Nephron (organoid): ENCODE data around the gene BHLHA15.

ENCODE experiments used
- H3K27ac Mint-ChIP-seq, 3 experiments: 2 replicates each; pipeline ENCODE4 v1.8.0; 2020; ENCODE audit warnings: mixed read lengths in 3 of 3, mild to moderate bottlenecking in 2 of 3, moderate library complexity in 1 of 3
- H3K27me3 Mint-ChIP-seq: 2 replicates; pipeline ENCODE4 v1.8.0; 2021; ENCODE audit warnings: low read depth, mild to moderate bottlenecking, moderate library complexity, mixed read lengths
- H3K36me3 Mint-ChIP-seq: 2 replicates; pipeline ENCODE4 v1.8.0; 2020; ENCODE audit warnings: low read depth, mixed read lengths
- H3K4me1 Mint-ChIP-seq: 2 replicates; pipeline ENCODE4 v1.8.0; 2020; ENCODE audit warnings: mixed read lengths
- H3K4me3 Mint-ChIP-seq, 3 experiments: 2 replicates each; pipeline ENCODE4 v1.8.0; 2020; ENCODE audit warnings: mild to moderate bottlenecking in 3 of 3, mixed read lengths in 3 of 3, moderate library complexity in 2 of 3
- H3K9me3 Mint-ChIP-seq: 2 replicates; pipeline ENCODE4 v1.8.0; 2020; ENCODE audit warnings: mixed read lengths
- TF ChIP-seq, protein P1 (sequence below), 3 experiments: fragments of 200-600 bp; sonication (generic); IDR thresholded peaks; one replicate each; pipeline ENCODE4 v1.5.0; 2021; ENCODE audit warnings: antibody characterized with exemption in 3 of 3; ENCODE audit not compliant: unreplicated experiment in 3 of 3

The BHLHA15 gene

DNA sequence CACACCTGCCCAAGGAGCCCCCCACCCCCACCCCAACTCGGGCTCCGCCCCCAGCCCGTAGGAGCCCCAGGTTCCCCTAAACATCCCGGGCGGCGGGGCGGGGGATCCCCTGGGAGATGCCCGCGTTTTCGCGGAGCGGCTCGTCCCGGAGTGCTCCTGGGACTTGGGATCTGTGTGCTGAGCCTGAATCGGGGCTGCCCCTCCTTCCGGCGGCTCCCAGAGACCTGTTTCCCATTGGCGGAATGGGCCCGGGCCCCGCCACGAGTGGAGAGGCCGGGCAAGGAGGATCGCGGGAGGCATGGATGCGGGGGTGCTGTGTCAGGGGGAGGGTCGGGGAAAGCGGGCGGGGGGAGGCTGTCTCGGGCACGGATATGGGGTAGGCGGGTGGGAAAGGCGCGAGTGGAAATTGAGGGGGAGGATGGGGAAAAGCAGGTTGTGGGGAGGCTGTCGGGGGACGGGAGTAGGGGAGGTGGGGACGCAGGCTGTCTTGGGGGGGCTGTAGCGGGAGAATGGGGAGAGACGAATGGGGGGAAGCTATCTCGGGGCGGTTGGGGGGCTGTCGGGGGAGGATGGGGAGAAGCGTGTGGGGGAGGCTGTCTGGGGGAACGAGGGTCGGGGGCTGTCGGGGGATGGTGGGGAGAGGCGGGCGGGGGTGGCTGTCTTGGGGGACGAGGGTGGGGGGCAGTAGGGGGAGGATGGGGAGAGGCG is 572 bp upstream of the BHLHA15 start:
- Mint-ChIP-seq H3K4me1 (no peaks in the 10 kb centered on the region), H3K27me3 (peaks cover 4% of the 10 kb centered on the region), H3K9me3 (no peaks in the 10 kb centered on the region), H3K4me3 (peak overlapping the region in 2 of 3 experiments; percentile 69 to 72), H3K36me3 (peaks cover 19% of the 10 kb centered on the region), H3K27ac (no peak overlapping the region)
- TF ChIP-seq, protein P1, sequence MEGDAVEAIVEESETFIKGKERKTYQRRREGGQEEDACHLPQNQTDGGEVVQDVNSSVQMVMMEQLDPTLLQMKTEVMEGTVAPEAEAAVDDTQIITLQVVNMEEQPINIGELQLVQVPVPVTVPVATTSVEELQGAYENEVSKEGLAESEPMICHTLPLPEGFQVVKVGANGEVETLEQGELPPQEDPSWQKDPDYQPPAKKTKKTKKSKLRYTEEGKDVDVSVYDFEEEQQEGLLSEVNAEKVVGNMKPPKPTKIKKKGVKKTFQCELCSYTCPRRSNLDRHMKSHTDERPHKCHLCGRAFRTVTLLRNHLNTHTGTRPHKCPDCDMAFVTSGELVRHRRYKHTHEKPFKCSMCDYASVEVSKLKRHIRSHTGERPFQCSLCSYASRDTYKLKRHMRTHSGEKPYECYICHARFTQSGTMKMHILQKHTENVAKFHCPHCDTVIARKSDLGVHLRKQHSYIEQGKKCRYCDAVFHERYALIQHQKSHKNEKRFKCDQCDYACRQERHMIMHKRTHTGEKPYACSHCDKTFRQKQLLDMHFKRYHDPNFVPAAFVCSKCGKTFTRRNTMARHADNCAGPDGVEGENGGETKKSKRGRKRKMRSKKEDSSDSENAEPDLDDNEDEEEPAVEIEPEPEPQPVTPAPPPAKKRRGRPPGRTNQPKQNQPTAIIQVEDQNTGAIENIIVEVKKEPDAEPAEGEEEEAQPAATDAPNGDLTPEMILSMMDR (IDR thresholded peaks at IDR 0.05; ENCODE audit: unreplicated experiment in 3 of 3) = no peak

DNA sequence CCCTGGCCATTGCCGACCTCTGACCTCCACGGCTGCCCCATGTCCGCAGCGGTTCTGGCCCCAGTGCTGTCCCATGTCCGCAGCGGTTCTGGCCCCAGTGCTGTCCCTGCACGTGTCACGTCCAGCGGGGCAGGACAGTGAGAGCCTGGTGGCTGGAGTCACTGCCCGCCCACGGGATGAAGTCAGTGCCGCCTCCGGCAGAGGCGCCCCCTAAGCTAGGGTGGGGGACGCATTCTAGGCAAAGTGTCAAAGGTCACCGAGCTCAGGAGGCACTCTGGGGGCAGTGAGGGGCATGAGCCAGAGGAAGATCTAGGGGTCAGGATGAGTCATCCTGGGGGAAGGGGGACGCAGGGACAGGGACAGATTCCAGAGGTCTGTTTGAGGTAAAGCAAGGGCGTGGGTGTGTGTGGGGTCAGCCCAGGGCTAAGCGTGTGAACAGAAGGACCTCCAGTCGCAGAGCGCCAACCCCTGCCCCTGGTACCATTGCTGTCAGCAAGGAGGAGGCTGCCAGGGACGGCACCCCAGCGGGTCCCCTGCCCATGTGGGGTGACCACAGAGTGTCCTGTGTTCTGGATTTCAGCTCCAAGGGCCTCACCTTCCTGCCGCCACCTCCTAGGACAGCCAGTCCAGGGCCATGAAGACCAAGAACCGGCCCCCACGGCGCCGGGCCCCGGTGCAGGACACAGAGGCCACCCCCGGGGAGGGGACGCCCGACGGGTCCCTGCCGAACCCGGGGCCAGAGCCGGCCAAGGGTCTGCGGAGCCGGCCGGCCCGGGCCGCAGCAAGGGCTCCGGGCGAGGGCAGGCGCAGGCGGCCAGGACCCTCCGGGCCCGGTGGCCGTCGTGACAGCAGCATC is 665 bp downstream of the BHLHA15 start:
- TF ChIP-seq, protein P1 (IDR thresholded peaks at IDR 0.05; ENCODE audit: unreplicated experiment in 3 of 3) = no peak
- Mint-ChIP-seq H3K9me3 (no peaks in the 10 kb centered on the region), H3K4me1 (no peaks in the 10 kb centered on the region), H3K36me3 (peaks cover 10% of the 10 kb centered on the region), H3K27me3 (peaks cover 4% of the 10 kb centered on the region), H3K27ac (no peak overlapping the region), H3K4me3 (peak overlapping the region; percentile 54 to 67 (median 63))

DNA sequence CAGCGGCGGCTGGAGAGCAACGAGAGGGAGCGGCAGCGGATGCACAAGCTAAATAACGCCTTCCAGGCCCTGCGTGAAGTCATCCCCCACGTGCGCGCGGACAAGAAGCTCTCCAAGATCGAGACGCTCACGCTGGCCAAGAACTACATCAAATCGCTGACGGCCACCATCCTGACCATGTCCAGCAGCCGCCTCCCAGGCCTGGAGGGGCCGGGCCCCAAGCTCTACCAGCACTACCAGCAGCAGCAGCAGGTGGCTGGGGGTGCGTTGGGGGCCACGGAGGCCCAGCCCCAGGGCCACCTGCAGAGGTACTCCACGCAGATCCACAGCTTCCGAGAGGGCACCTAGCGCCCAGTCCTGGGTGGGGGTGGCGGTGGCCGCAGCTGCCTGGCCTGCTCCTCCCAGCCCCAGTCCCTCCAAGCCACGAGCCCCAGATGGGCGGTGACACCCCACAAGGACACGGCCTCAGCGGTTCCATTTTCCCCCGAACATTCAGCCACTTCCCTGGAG is 1.3 kb downstream of the BHLHA15 start:
- peak overlapping the region in 2 of 3 experiments; percentile 45 to 55 for H3K4me3 Mint-ChIP-seq
- peaks cover 3% of the 10 kb centered on the region for H3K36me3 Mint-ChIP-seq
- H3K9me3 Mint-ChIP-seq = no peaks in the 10 kb centered on the region
- peaks cover 4% of the 10 kb centered on the region for H3K27me3 Mint-ChIP-seq
- TF ChIP-seq, protein P1 (IDR thresholded peaks at IDR 0.05; ENCODE audit: unreplicated experiment in 3 of 3) = no peak
- H3K4me1 Mint-ChIP-seq = no peaks in the 10 kb centered on the region
- no peak overlapping the region for H3K27ac Mint-ChIP-seq

DNA sequence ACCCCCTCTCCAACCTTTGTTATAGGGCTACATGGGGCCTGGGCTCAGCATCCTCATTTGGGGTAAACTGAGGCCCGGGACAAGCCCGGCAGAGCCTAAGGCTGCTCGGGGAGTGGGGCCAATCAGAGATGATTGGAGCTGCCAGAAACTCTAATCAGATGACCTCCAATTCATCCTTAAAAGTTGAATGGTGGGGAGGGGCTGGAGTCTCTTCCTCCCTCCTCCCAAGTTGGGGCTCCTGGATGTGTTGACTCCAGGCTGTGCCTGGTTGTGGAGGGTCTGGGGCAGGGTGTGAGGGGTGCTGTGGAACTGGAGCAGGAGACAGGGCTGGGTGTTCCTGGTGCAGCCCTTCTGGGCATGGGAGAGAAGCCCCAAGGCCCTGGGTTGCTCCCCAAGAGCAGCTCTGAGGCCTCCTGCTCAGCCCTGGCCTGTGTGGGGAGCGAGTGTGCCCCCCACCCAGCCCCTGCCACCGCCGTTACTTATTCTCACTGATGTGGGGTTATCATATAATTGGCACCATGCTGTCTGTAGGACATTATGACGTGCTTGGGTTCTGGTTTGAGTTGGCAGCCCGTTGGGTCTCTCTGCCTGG is 2.2 kb downstream of the BHLHA15 start:
- H3K9me3 Mint-ChIP-seq = no peaks in the 10 kb centered on the region
- no peak overlapping the region for H3K27ac Mint-ChIP-seq
- peak overlapping the region in 1 of 3 experiments; percentile 34 for H3K4me3 Mint-ChIP-seq
- TF ChIP-seq, protein P1 (IDR thresholded peaks at IDR 0.05; ENCODE audit: unreplicated experiment in 3 of 3) = no peak
- peaks cover 5% of the 10 kb centered on the region for H3K36me3 Mint-ChIP-seq
- H3K4me1 Mint-ChIP-seq = peaks cover 4% of the 10 kb centered on the region
- H3K27me3 Mint-ChIP-seq = peaks cover 4% of the 10 kb centered on the region

DNA sequence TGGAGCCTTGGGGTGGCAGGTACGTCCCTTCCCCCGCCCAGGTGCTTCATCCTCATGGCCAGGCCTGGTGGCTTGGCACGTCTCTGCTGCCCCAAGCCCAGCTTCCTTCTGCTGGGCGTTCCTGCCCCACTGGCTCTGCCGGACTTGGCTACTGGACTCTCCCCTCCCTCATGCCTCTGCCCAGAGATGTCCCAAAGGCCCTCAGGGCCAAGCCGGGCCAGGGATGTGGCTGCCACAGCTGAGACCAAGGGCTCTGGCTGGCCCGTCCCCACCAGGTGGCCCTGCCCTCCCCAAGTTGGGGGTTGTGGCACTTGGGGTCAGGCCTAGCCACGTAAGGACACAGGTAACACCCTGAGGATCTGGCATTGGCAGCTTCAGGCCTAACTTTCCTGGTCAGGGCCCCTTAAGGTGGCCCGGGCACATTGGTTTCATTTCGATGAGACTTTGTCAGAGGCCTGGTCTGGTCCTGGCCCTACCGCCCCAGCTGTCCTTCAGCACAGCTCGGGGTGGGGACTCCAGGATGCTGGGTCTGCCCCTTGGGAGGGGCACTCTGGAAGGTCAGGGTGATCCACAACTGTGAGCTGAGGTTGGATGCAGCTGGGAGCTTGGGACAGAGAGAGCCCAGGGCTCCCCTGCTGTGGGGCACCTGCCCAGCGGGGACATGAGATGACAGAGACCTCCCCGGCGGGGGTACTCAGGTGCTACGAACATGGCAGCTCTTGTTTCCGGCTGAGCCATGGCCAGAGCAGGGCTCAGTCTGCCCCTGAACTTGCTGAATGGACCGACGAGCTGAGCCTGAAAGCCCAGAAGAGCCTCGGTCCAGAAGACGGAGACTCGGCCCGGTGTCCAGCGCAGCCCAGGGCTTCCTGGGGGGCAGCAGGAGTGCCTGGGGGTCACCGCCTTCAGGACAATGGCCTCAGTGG is 2.9 kb downstream of the BHLHA15 start:
- Mint-ChIP-seq H3K27me3 (peaks cover 4% of the 10 kb centered on the region), H3K27ac (no peak overlapping the region), H3K9me3 (no peaks in the 10 kb centered on the region), H3K4me3 (peak overlapping the region in 1 of 3 experiments; percentile 21), H3K36me3 (peaks cover 13% of the 10 kb centered on the region), H3K4me1 (peaks cover 6% of the 10 kb centered on the region)
- TF ChIP-seq, protein P1 (IDR thresholded peaks at IDR 0.05; ENCODE audit: unreplicated experiment in 3 of 3) = no peak
